DMS53 (cell line): ENCODE data around the gene MTA2.

Source experiments
- DNase-seq: peaks from one replicate; lab custom pipeline; 2025; lab: John Stamatoyannopoulos, UW

The MTA2 gene

GRCh38 chr11:62612366-62613290 lies 11.0 kb upstream of the MTA2 start, which contains the start of the genes EML3 and ROM1:
EML3 (minus strand) TSS chr11:62612775; CDS start chr11:62612457, 318 bp downstream.
ROM1 (plus strand) TSS chr11:62613257; CDS start chr11:62613282, 25 bp downstream.
- DNase-seq, result peak; percentile 92

GRCh38 chr11:62611705-62612365 lies 10.2 kb upstream of the MTA2 start:
- DNase-seq, result peak; percentile 61

GRCh38 chr11:62610814-62611704 lies 9.4 kb upstream of the MTA2 start:
- DNase-seq, result no peak

GRCh38 chr11:62610403-62610802 lies 8.7 kb upstream of the MTA2 start:
- no peak for DNase-seq

- no peak for DNase-seq
Measured at GRCh38 chr11:62608776-62609175, 7.1 kb upstream of the MTA2 start.

GRCh38 chr11:62607714-62608113 lies 6.0 kb upstream of the MTA2 start:
- no peak for DNase-seq

GRCh38 chr11:62605902-62606301 lies 4.2 kb upstream of the MTA2 start:
- no peak for DNase-seq

GRCh38 chr11:62605467-62605866 lies 3.8 kb upstream of the MTA2 start:
- DNase-seq, result no peak

- no peak for DNase-seq
Measured at GRCh38 chr11:62604460-62605120, 2.9 kb upstream of the MTA2 start.

GRCh38 chr11:62603776-62604299 lies 2.2 kb upstream of the MTA2 start:
- peak; percentile 62 for DNase-seq

GRCh38 chr11:62603072-62603408 lies 1.4 kb upstream of the MTA2 start:
- peak; percentile 68 for DNase-seq

GRCh38 chr11:62602141-62603071 lies 741 bp upstream of the MTA2 start:
- peak; percentile 91 for DNase-seq

- DNase-seq, result peak; percentile 70
Measured at GRCh38 chr11:62601122-62601371, 618 bp downstream of the MTA2 start.

- peak; percentile 60 for DNase-seq
Measured at GRCh38 chr11:62600367-62601121, 1.1 kb downstream of the MTA2 start.

GRCh38 chr11:62599901-62600300 lies 1.8 kb downstream of the MTA2 start:
- DNase-seq, result no peak

GRCh38 chr11:62599069-62599696 lies 2.5 kb downstream of the MTA2 start:
- DNase-seq, result peak; percentile 71

- DNase-seq, result no peak
Measured at GRCh38 chr11:62595124-62595523, 6.5 kb downstream of the MTA2 start.

- DNase-seq, result peak; percentile 91
Measured at GRCh38 chr11:62593434-62594044, 8.1 kb downstream of the MTA2 start.

- DNase-seq, result no peak
Measured at GRCh38 chr11:62592989-62593421, 8.7 kb downstream of the MTA2 start.
